ENCODE measurements around the gene CALU. TPM values are rescaled to one million over a fixed set of nuclear protein-coding genes. Genes with fewer than 3 reads are reported as not detected.

Gene CALU
- total RNA-seq, 2 experiments from 2014 or later, result 34.3 to 36.3 TPM

GRCh38 chr7:128729494-128729893, 9.7 kb upstream of the CALU start:
- Mint-ChIP-seq H3K27ac (no peak overlapping the region), H3K4me1 (no peaks in the 10 kb centered on the region), H3K36me3 (ENCODE audit: low read depth) (no peaks in the 10 kb centered on the region), H3K4me3 (no peak overlapping the region), H3K9me3 (no peaks in the 10 kb centered on the region), H3K27me3 (peaks cover 27% of the 10 kb centered on the region)
- CTCF ChIA-PET, result no interaction called here
- POLR2A ChIA-PET, result interaction anchor here (4.1 kb wide), 1 partner anchor 10 kb away, joined by 19 read pairs; the partner anchor contains the start of gene CALU
- DNase-seq, result no peak

GRCh38 chr7:128731184-128731583, 8.0 kb upstream of the CALU start:
- Mint-ChIP-seq H3K27ac (no peak overlapping the region), H3K36me3 (ENCODE audit: low read depth) (no peaks in the 10 kb centered on the region), H3K4me3 (no peak overlapping the region), H3K27me3 (peaks cover 26% of the 10 kb centered on the region), H3K4me1 (no peaks in the 10 kb centered on the region), H3K9me3 (no peaks in the 10 kb centered on the region)
- POLR2A ChIA-PET, result interaction anchor here (4.1 kb wide), 1 partner anchor 8 kb away, joined by 19 read pairs; the partner anchor contains the start of gene CALU
- no peak for DNase-seq
- CTCF ChIA-PET, result interaction anchor here (1.1 kb wide), 1 partner anchor 10 kb away, joined by 4 read pairs; no protein-coding TSS in a partner anchor

DNA sequence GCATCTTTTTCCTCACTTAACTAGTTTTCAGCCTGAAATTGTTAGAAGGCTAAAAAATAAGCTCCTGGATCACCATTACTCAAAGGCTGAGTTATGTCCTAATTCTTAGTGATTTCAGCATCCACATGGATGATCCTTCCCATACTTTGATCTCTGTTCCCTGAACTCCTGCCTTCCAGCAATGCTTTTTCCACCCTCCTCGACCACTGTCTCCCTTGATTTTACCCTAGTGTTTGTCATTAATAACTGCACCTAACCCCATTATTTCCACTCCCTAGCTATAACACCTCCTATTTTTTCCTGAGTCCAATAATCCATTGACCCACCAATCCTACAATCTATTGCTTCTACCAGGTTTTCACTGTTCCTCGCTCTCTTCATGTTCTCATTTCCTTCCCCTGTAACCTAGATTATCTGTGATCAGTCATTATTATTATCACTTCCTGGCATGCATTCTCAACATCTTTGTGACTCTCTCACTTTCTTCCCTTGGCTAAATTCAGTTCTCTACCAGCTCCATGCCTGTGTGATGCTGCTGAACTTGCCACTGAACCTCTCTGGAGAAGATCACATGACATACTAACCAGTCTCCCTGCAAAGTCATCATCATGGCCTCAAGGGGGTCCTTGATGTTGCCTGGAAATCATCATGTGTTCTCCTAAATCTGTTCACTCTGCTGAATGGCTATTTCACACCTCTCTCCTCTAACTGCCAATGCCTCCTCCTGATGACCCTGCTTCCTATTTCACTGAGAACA, 6.5 kb upstream of the CALU start:
- Mint-ChIP-seq H3K36me3 (ENCODE audit: low read depth) (no peaks in the 10 kb centered on the region), H3K27ac (no peak overlapping the region), H3K4me1 (no peaks in the 10 kb centered on the region), H3K27me3 (peaks cover 14% of the 10 kb centered on the region), H3K9me3 (no peaks in the 10 kb centered on the region), H3K4me3 (no peak overlapping the region)
- DNase-seq, result no peak
- CTCF ChIA-PET, result no interaction called here
- POLR2A ChIA-PET, result no interaction called here

DNA sequence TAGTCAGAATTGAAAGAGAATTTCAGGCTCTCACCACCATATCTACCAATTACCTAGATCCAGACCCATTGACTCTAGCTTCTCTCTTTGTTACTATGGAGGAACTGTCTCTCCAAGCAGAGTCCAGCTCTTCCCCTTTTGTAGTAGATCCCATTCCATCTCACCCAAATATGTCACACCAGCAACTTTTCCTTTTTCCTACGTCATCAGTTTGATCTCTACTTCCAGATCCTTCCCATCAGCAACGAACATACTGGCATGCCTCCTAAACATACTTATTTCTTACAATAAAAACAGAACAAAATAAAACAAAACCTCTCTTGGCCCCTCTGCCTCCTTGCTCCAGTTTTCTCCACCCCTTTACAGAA, 5.9 kb upstream of the CALU start:
- no peak overlapping the region for H3K27ac Mint-ChIP-seq
- ChIA-PET CTCF (no interaction called here), POLR2A (no interaction called here)
- H3K4me3 Mint-ChIP-seq, result no peak overlapping the region
- H3K27me3 Mint-ChIP-seq, result peaks cover 14% of the 10 kb centered on the region
- DNase-seq, result no peak
- no peaks in the 10 kb centered on the region for H3K36me3 Mint-ChIP-seq (ENCODE audit: low read depth)
- H3K9me3 Mint-ChIP-seq, result no peaks in the 10 kb centered on the region
- peaks cover 2% of the 10 kb centered on the region for H3K4me1 Mint-ChIP-seq

DNA sequence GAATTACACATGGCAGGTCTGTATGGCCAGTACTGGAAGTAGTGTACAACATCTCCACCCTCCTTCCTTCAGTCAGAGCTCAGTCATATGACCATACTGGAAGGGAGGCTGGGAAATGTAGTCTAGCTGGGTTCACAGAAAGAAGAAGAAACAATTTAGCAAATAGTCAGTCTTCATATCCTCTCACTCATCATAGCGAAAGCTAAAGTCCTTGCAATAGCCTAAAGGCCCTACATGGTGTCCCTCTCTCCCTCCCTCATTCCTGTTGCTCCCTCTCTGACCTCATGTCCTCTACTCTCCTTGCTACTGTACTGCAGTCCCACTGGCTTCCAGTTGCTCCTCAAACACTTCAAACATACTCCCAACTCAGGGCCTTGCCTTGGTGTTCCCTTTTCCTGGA, 4.3 kb upstream of the CALU start:
- Mint-ChIP-seq H3K36me3 (ENCODE audit: low read depth) (peaks cover 5% of the 10 kb centered on the region), H3K27ac (no peak overlapping the region), H3K4me3 (no peak overlapping the region), H3K4me1 (peaks cover 10% of the 10 kb centered on the region), H3K9me3 (no peaks in the 10 kb centered on the region), H3K27me3 (peaks cover 14% of the 10 kb centered on the region)
- ChIA-PET CTCF (no interaction called here), POLR2A (no interaction called here)
- DNase-seq, result no peak

DNA sequence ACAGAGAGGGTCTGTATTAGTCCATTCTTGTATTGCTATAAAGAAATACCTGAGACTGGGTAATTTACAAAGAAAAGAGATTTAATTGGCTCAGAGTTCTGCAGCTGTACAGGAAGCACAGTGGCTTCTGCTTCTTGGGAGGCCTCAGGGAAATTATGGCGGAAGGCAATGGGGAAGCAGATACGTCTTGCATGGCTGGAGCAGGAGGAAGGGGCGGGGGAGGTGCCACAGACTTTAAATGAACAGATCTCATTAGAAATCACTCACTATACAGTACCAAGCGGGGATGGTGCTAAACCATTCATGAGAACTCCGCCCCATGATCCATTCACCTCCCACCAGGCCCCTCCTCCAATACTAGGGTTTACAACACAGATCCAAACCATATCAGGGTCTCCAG, 3.7 kb upstream of the CALU start:
- no peak overlapping the region for H3K4me3 Mint-ChIP-seq
- DNase-seq, result no peak
- ChIA-PET CTCF (no interaction called here), POLR2A (no interaction called here)
- H3K4me1 Mint-ChIP-seq, result peaks cover 16% of the 10 kb centered on the region
- no peaks in the 10 kb centered on the region for H3K9me3 Mint-ChIP-seq
- no peak overlapping the region for H3K27ac Mint-ChIP-seq
- H3K27me3 Mint-ChIP-seq, result peaks cover 14% of the 10 kb centered on the region
- peaks cover 5% of the 10 kb centered on the region for H3K36me3 Mint-ChIP-seq (ENCODE audit: low read depth)

DNA sequence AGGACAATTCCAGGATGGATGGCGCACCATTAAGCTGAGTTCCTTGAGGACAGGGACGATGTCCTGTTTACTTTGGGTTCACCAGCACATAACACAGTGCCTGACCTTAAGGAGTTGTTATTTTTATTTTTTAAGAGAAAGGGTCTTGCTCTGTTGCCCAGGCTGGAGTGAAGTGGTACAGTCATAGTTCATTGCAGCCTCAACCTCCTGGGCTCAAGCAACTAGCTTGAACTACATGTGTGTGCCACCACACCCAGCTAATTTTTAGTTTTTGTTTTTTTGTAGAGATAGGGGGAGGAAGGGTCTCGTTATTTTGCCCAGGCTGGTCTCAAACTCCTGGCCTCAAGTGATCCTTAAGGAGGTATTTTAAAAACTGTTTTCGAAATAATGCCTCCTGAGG, 1.7 kb upstream of the CALU start:
- POLR2A ChIA-PET, result interaction anchor here (2.9 to 3.1 kb wide), 2 partner anchors 8 to 317 kb away, joined by 15 to 19 read pairs; partner anchors contain the start of gene TNPO3
- H3K9me3 Mint-ChIP-seq, result no peaks in the 10 kb centered on the region
- CTCF ChIA-PET, result interaction anchor here (1.8 kb wide), 1 partner anchor 66 kb away, joined by 5 read pairs; the partner anchor contains the start of gene GARIN1A
- peaks cover 32% of the 10 kb centered on the region for H3K4me1 Mint-ChIP-seq
- no peak for DNase-seq
- peaks cover 5% of the 10 kb centered on the region for H3K27me3 Mint-ChIP-seq
- no peak overlapping the region for H3K27ac Mint-ChIP-seq
- H3K36me3 Mint-ChIP-seq (ENCODE audit: low read depth), result peaks cover 10% of the 10 kb centered on the region
- no peak overlapping the region for H3K4me3 Mint-ChIP-seq

DNA sequence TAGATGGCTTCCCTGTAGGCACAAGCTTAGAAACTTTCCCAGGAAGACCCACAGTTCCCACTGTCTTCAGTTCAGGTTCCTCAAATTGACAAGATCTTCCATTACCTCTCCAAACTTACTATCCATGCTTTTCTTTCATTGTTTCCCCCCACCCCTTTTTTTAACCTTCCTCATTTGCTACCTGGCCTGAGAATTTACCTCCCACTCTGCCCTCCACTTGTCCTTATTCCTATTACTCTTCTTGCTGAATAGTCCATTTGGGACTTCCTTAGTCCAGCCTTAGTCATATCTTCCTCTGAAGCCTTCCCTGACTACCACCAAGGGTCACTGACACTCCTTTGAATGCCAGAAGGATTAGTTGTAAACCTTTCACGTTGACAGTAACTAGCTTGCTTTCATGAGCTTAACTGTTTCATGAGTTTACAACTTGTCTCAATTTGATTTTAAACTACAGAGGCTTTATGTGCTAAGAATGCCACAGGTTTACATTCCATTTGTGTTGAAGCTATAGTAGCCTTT, 1.2 kb upstream of the CALU start:
- POLR2A ChIA-PET, result interaction anchor here (0.8 to 3.1 kb wide), 10 partner anchors 9 to 317 kb away, joined by 3 to 19 read pairs (median 10); partner anchors contain the start of genes ATP6V1F and TNPO3
- peak overlapping the region; percentile 99 for H3K4me3 Mint-ChIP-seq
- no peak overlapping the region for H3K27ac Mint-ChIP-seq
- peaks cover 5% of the 10 kb centered on the region for H3K27me3 Mint-ChIP-seq
- no peak for DNase-seq
- peaks cover 10% of the 10 kb centered on the region for H3K36me3 Mint-ChIP-seq (ENCODE audit: low read depth)
- peaks cover 33% of the 10 kb centered on the region for H3K4me1 Mint-ChIP-seq
- H3K9me3 Mint-ChIP-seq, result no peaks in the 10 kb centered on the region
- CTCF ChIA-PET, result interaction anchor here (0.8 to 2.5 kb wide), 7 partner anchors 11 to 480 kb away, joined by 3 to 11 read pairs (median 3); partner anchors contain the start of genes ATP6V1F and GARIN1A

GRCh38 chr7:128738570-128739047, 550 bp upstream of the CALU start:
- H3K4me1 Mint-ChIP-seq, result peaks cover 36% of the 10 kb centered on the region
- H3K36me3 Mint-ChIP-seq (ENCODE audit: low read depth), result peaks cover 10% of the 10 kb centered on the region
- no peaks in the 10 kb centered on the region for H3K9me3 Mint-ChIP-seq
- H3K4me3 Mint-ChIP-seq, result peak overlapping the region; percentile 99
- ChIA-PET CTCF (interaction anchor here (0.8 to 2.5 kb wide), 8 partner anchors 10 to 479 kb away, joined by 3 to 11 read pairs (median 3); partner anchors contain the start of genes ATP6V1F and GARIN1A), POLR2A (interaction anchor here (0.8 to 3.1 kb wide), 13 partner anchors 10 to 316 kb away, joined by 3 to 19 read pairs (median 9); partner anchors contain the start of genes ATP6V1F, CCDC136 and TNPO3)
- no peak for DNase-seq
- H3K27me3 Mint-ChIP-seq, result peaks cover 5% of the 10 kb centered on the region
- H3K27ac Mint-ChIP-seq, result peak overlapping the region; percentile 97

- ChIA-PET POLR2A (interaction anchor here (0.7 to 3.1 kb wide), 16 partner anchors 8 to 315 kb away, joined by 3 to 19 read pairs (median 4); partner anchors contain the start of genes ATP6V1F, CCDC136, GARIN1A and HILPDA), CTCF (interaction anchor here (0.6 to 2.5 kb wide), 6 partner anchors 16 to 285 kb away, joined by 3 to 11 read pairs (median 3); partner anchors contain the start of gene ATP6V1F)
- peak overlapping the region; percentile 99 for H3K4me3 Mint-ChIP-seq
- peaks cover 3% of the 10 kb centered on the region for H3K27me3 Mint-ChIP-seq
- H3K36me3 Mint-ChIP-seq (ENCODE audit: low read depth), result peaks cover 17% of the 10 kb centered on the region
- peak overlapping the region; percentile 97 for H3K27ac Mint-ChIP-seq
- peaks cover 45% of the 10 kb centered on the region for H3K4me1 Mint-ChIP-seq
- H3K9me3 Mint-ChIP-seq, result no peaks in the 10 kb centered on the region
- no peak for DNase-seq
Observed at GRCh38 chr7:128739990-128740682, 977 bp downstream of the CALU start.

DNA sequence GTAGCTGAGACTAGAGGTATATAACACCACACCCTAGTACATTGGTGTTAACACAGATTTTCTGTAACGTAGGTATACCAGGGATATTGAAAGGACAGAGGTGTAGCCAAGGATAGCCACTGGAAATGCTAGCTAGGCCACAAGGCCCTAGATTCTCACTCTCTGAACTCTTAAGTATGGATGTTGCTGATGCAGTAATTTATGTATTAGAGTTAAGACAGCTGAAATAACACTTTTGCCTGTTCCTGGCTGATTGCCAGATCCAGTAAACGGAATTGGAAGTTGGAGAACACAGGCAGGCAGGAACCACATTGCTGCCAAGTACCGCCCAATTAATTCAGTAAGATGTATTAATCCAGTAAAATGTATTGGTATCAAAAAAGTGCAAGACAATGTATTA, 1.8 kb downstream of the CALU start:
- ChIA-PET CTCF (interaction anchor here (0.8 kb wide), 1 partner anchor 267 kb away, joined by 3 read pairs; no protein-coding TSS in a partner anchor), POLR2A (interaction anchor here (1.2 to 2.9 kb wide), 4 partner anchors 7 to 313 kb away, joined by 3 to 11 read pairs (median 3); partner anchors contain the start of gene ATP6V1F)
- peaks cover 45% of the 10 kb centered on the region for H3K4me1 Mint-ChIP-seq
- H3K27ac Mint-ChIP-seq, result no peak overlapping the region
- no peaks in the 10 kb centered on the region for H3K9me3 Mint-ChIP-seq
- H3K4me3 Mint-ChIP-seq, result no peak overlapping the region
- DNase-seq, result no peak
- H3K36me3 Mint-ChIP-seq (ENCODE audit: low read depth), result peaks cover 23% of the 10 kb centered on the region
- no peaks in the 10 kb centered on the region for H3K27me3 Mint-ChIP-seq

DNA sequence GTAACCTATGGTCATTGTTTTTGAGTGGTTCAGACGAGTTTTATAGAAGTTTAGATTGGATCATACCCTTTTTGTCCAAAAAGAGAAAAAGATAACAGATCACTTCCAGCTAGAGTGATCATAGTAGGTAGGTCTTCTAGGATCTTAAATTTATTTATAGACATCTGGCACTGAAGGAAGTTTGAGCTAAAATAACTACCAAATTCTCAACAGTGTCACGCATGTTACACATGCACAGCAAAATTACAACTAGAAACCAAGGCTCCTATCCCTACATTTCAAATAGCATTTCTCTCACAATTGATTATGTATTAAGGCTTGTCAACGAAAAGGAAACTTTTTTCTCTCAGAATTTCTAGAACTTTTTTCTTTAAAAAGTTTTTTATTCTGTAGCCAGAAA, 2.3 kb downstream of the CALU start:
- Mint-ChIP-seq H3K4me3 (no peak overlapping the region), H3K4me1 (peaks cover 45% of the 10 kb centered on the region), H3K27me3 (no peaks in the 10 kb centered on the region), H3K27ac (no peak overlapping the region), H3K9me3 (no peaks in the 10 kb centered on the region), H3K36me3 (ENCODE audit: low read depth) (peaks cover 24% of the 10 kb centered on the region)
- POLR2A ChIA-PET, result interaction anchor here (1.2 to 1.5 kb wide), 2 partner anchors 121 to 313 kb away, joined by 3 read pairs; partner anchors contain the start of gene ATP6V1F
- no peak for DNase-seq
- CTCF ChIA-PET, result interaction anchor here (0.8 kb wide), 1 partner anchor 267 kb away, joined by 3 read pairs; no protein-coding TSS in a partner anchor
